ENCODE results near the gene DOK1. TPM values are rescaled to one million over a fixed set of nuclear protein-coding genes. Genes with fewer than 3 reads are reported as not detected.

Gene DOK1
- total and polyA plus RNA-seq, 2 donors (not counting 1 experiment from before 2014, with no cell fraction given) = 29.1 to 41.4 TPM

- TF ChIP-seq EZH2 (IDR thresholded peaks at IDR 0.05; ENCODE audit: borderline replicate concordance, insufficient read depth, low read depth, low read length, poor library complexity, severe bottlenecking) (no peak), CTCF (IDR thresholded peaks at IDR 0.05) (no peak)
- Mint-ChIP-seq H3K27me3 (no peaks in the 10 kb centered on the region), H3K9me3 (ENCODE audit: insufficient read depth) (no peaks in the 10 kb centered on the region), H3K4me3 (no peak overlapping the region), H3K27ac (no peak overlapping the region), H3K4me1 (peaks cover 31% of the 10 kb centered on the region)
- CTCF ChIA-PET = no interaction called here
- Histone ChIP-seq H3K36me3 (replicated peaks in 1 of 2; ENCODE audit: control extremely low read depth in 1 of 2, control insufficient read depth in 1 of 2, extremely low read depth in 1 of 2, insufficient read depth in 2 of 2, low read length in 1 of 2) (peaks cover 0 to 19% of the 10 kb centered on the region in 2 experiments), H2AFZ (ENCODE audit: insufficient read depth, low read depth, low read length, poor library complexity, severe bottlenecking) (no peak overlapping the region), H3K79me2 (ENCODE audit: control insufficient read depth, insufficient read depth, low read length) (no peaks in the 10 kb centered on the region), H3K27me3 (replicated peaks in 1 of 4; ENCODE audit: control extremely low read depth in 1 of 4, control insufficient read depth in 3 of 4, insufficient read depth in 4 of 4, low read length in 3 of 4) (no peaks in the 10 kb centered on the region), H3K9ac (ENCODE audit: low read length) (no peak overlapping the region), H3K9me3 (ENCODE audit: control extremely low read depth in 1 of 3, control insufficient read depth in 2 of 3, insufficient read depth in 1 of 3, low read length in 2 of 3) (no peaks in the 10 kb centered on the region), H3K4me2 (replicated peaks; ENCODE audit: low read depth, low read length, poor library complexity, severe bottlenecking) (no peak overlapping the region), H3K27ac (ENCODE audit: low read length in 2 of 2) (no peak overlapping the region), H4K20me1 (ENCODE audit: control insufficient read depth, insufficient read depth, low read length, poor library complexity, severe bottlenecking) (no peaks in the 10 kb centered on the region), H3K4me3 (ENCODE audit: control extremely low read depth in 1 of 5, extremely low read depth in 1 of 5, insufficient read depth in 1 of 5, low read depth in 2 of 5, low read length in 4 of 5) (no peak overlapping the region), H3K4me1 (ENCODE audit: control insufficient read depth in 2 of 2, insufficient read depth in 2 of 2, low read length in 2 of 2) (peaks cover 18 to 32% of the 10 kb centered on the region in 2 donors)
- intact Hi-C loops (cut with micrococcal nuclease) = no loop called here
- POLR2A ChIA-PET = no interaction called here
- 98% methylated on average over 4 of the region's 4 CpGs for WGBS (ENCODE audit: insufficient coverage)
- ATAC-seq (ENCODE audit: low read depth) = no peak
- DNase-seq = no peak
These were observed 17.4 kb upstream of the DOK1 start for GRCh38 chr2:74537140-74537539.

- DNase-seq = peak; percentile 76
- H4K20me1 ChIP-seq (ENCODE audit: control insufficient read depth, insufficient read depth, low read length, poor library complexity, severe bottlenecking) = no peaks in the 10 kb centered on the region
- H3K27me3 ChIP-seq (replicated peaks in 1 of 4; ENCODE audit: control extremely low read depth in 1 of 4, control insufficient read depth in 3 of 4, insufficient read depth in 4 of 4, low read length in 3 of 4) = no peaks in the 10 kb centered on the region
- ChIA-PET POLR2A (interaction anchor here (1.0 to 1.7 kb wide), 5 partner anchors 9 to 81 kb away, joined by 3 to 10 read pairs (median 4); partner anchors contain the start of genes AUP1, HTRA2, PCGF1 and WBP1), CTCF (interaction anchor here (0.7 to 3.0 kb wide), 7 partner anchors 8 to 289 kb away, joined by 3 to 11 read pairs (median 6); partner anchors contain the start of genes CCDC142, PCGF1 and TTC31)
- no peaks in the 10 kb centered on the region for H3K9me3 ChIP-seq (ENCODE audit: control extremely low read depth in 1 of 3, control insufficient read depth in 2 of 3, insufficient read depth in 1 of 3, low read length in 2 of 3)
- H3K27ac ChIP-seq (ENCODE audit: low read length in 2 of 2) = peak overlapping the region; percentile 76 to 90
- no peaks in the 10 kb centered on the region for H3K9me3 Mint-ChIP-seq (ENCODE audit: insufficient read depth)
- H2AFZ ChIP-seq (ENCODE audit: insufficient read depth, low read depth, low read length, poor library complexity, severe bottlenecking) = peak overlapping the region; percentile 77
- H3K4me3 Mint-ChIP-seq = peak overlapping the region; percentile 89
- peaks cover 0 to 1% of the 10 kb centered on the region in 2 experiments for H3K36me3 ChIP-seq (replicated peaks in 1 of 2; ENCODE audit: control extremely low read depth in 1 of 2, control insufficient read depth in 1 of 2, extremely low read depth in 1 of 2, insufficient read depth in 2 of 2, low read length in 1 of 2)
- peak overlapping the region; percentile 72 for H3K9ac ChIP-seq (ENCODE audit: low read length)
- no peak for TF ChIP-seq EZH2 (IDR thresholded peaks at IDR 0.05; ENCODE audit: borderline replicate concordance, insufficient read depth, low read depth, low read length, poor library complexity, severe bottlenecking)
- peak overlapping the region; percentile 86 for H3K4me2 ChIP-seq (replicated peaks; ENCODE audit: low read depth, low read length, poor library complexity, severe bottlenecking)
- H3K79me2 ChIP-seq (ENCODE audit: control insufficient read depth, insufficient read depth, low read length) = no peaks in the 10 kb centered on the region
- peak; percentile 80 for ATAC-seq (ENCODE audit: low read depth)
- peak overlapping the region in 4 of 5 experiments; percentile 49 to 66 (median 54) for H3K4me3 ChIP-seq (ENCODE audit: control extremely low read depth in 1 of 5, extremely low read depth in 1 of 5, insufficient read depth in 1 of 5, low read depth in 2 of 5, low read length in 4 of 5)
- 6% methylated on average over 5 of the region's 7 CpGs for WGBS (ENCODE audit: insufficient coverage)
- H3K27me3 Mint-ChIP-seq = no peaks in the 10 kb centered on the region
- peaks cover 29% of the 10 kb centered on the region for H3K4me1 Mint-ChIP-seq
- intact Hi-C loops (cut with micrococcal nuclease) = no loop called here
- H3K27ac Mint-ChIP-seq = peak overlapping the region; percentile 95
- peaks cover 18 to 29% of the 10 kb centered on the region in 2 donors for H3K4me1 ChIP-seq (ENCODE audit: control insufficient read depth in 2 of 2, insufficient read depth in 2 of 2, low read length in 2 of 2)
These were observed 15.6 kb upstream of the DOK1 start for GRCh38 chr2:74538881-74539339.
